H9 (cell line): ENCODE results near the gene USP49. TPM values are rescaled to one million over a fixed set of nuclear protein-coding genes. Genes with fewer than 3 reads are reported as not detected.

Source experiments
- DNase-seq: peaks from one replicate; pipeline ENCODE4 v3.0.0-alpha.2; 2017
- H2AFZ ChIP-seq: one replicate; pipeline ENCODE4 v1.6.1; 2013; ENCODE audit warnings: mild to moderate bottlenecking, low read length, control low read depth, moderate library complexity
- H2AK5ac ChIP-seq: 2 replicates; pipeline ENCODE4 v1.6.1; 2013; ENCODE audit warnings: low read length, control low read depth, mixed read lengths; ENCODE audit not compliant: insufficient read length
- H2BK120ac ChIP-seq: one replicate; pipeline ENCODE4 v1.6.1; 2013; ENCODE audit warnings: low read depth, mild to moderate bottlenecking, low read length, control low read depth, inconsistent platforms; ENCODE audit not compliant: poor library complexity, severe bottlenecking
- H2BK12ac ChIP-seq: 2 replicates; pipeline ENCODE4 v1.6.1; 2013; ENCODE audit warnings: low read length, control low read depth, mixed read lengths, low read depth; ENCODE audit not compliant: insufficient read length
- H2BK15ac ChIP-seq: 2 replicates; pipeline ENCODE4 v1.6.1; 2013; ENCODE audit warnings: low read depth, low read length, control low read depth
- H2BK20ac ChIP-seq: one replicate; pipeline ENCODE4 v1.6.1; 2013; ENCODE audit warnings: low read depth, mild to moderate bottlenecking, low read length, control low read depth, inconsistent platforms; ENCODE audit not compliant: poor library complexity, severe bottlenecking
- H2BK5ac ChIP-seq: 2 replicates; pipeline ENCODE4 v1.6.1; 2013; ENCODE audit warnings: low read length, control low read depth, mixed read lengths; ENCODE audit not compliant: insufficient read length
- H3K14ac ChIP-seq: 2 replicates; pipeline ENCODE4 v1.6.1; 2013; ENCODE audit warnings: low read length, control low read depth; ENCODE audit not compliant: insufficient read depth
- H3K18ac ChIP-seq: 2 replicates; pipeline ENCODE4 v1.6.1; 2013; ENCODE audit warnings: low read depth, mild to moderate bottlenecking, mixed read lengths, low read length, control low read depth; ENCODE audit not compliant: insufficient read length
- H3K23ac ChIP-seq: 2 replicates; pipeline ENCODE4 v1.6.1; 2013; ENCODE audit warnings: low read length, control low read depth, mixed read lengths, low read depth; ENCODE audit not compliant: insufficient read length
- H3K23me2 ChIP-seq: 2 replicates; pipeline ENCODE4 v1.6.1; 2013; ENCODE audit warnings: low read depth, mild to moderate bottlenecking, mixed read lengths, low read length, control low read depth; ENCODE audit not compliant: insufficient read length, poor library complexity, severe bottlenecking
- H3K27ac ChIP-seq: 2 replicates; pipeline ENCODE4 v1.5.1; 2013; ENCODE audit warnings: low read length, control low read depth, mixed read lengths, low read depth; ENCODE audit not compliant: insufficient read length
- H3K27me3 ChIP-seq: 2 replicates; pipeline ENCODE4 v1.6.1; 2013; ENCODE audit warnings: low read length, control low read depth, inconsistent platforms; ENCODE audit not compliant: insufficient read depth
- H3K4ac ChIP-seq: 2 replicates; pipeline ENCODE4 v1.6.1; 2013; ENCODE audit warnings: low read depth, mild to moderate bottlenecking, control low read depth, inconsistent platforms, low read length, moderate library complexity
- H3K4me1 ChIP-seq: 2 replicates; pipeline ENCODE4 v1.6.1; 2013; ENCODE audit warnings: low read length, control low read depth, inconsistent platforms; ENCODE audit not compliant: insufficient read depth
- H3K4me2 ChIP-seq: 2 replicates; pipeline ENCODE4 v1.6.1; 2013; ENCODE audit warnings: low read length, control low read depth, mixed read lengths; ENCODE audit not compliant: insufficient read length, insufficient read depth
- H3K56ac ChIP-seq: 2 replicates; pipeline ENCODE4 v1.6.1; 2013; ENCODE audit warnings: low read depth, mild to moderate bottlenecking, mixed read lengths, low read length, control low read depth; ENCODE audit not compliant: insufficient read length
- H3K79me1 ChIP-seq: 2 replicates; pipeline ENCODE4 v1.6.1; 2013; ENCODE audit warnings: low read depth, mild to moderate bottlenecking, moderate library complexity, low read length, control low read depth, inconsistent platforms; ENCODE audit not compliant: insufficient read depth, poor library complexity, severe bottlenecking
- H3K79me2 ChIP-seq: 2 replicates; pipeline ENCODE4 v1.6.1; 2013; ENCODE audit warnings: low read length, control low read depth, inconsistent platforms; ENCODE audit not compliant: insufficient read depth
- H3K9ac ChIP-seq: 2 replicates; pipeline ENCODE4 v1.6.1; 2013; ENCODE audit warnings: low read length, control low read depth, mixed read lengths; ENCODE audit not compliant: insufficient read length; ENCODE audit errors: extremely low read depth
- H3K9me3 ChIP-seq: one replicate; pipeline ENCODE4 v1.6.1; 2013; ENCODE audit warnings: low read depth, low read length, inconsistent platforms; ENCODE audit not compliant: control insufficient read depth
- H3T11ph ChIP-seq: one replicate; pipeline ENCODE4 v1.6.1; 2013; ENCODE audit warnings: mild to moderate bottlenecking, low read length, control low read depth, inconsistent platforms
- H4K20me1 ChIP-seq: one replicate; pipeline ENCODE4 v1.6.1; 2013; ENCODE audit not compliant: control insufficient read depth, insufficient read length, insufficient read depth
- H4K5ac ChIP-seq: 2 replicates; pipeline ENCODE4 v1.6.1; 2013; ENCODE audit warnings: low read depth, mild to moderate bottlenecking, mixed read lengths, low read length, control low read depth; ENCODE audit not compliant: insufficient read length
- H4K8ac ChIP-seq: replicated peaks from 2 replicates; pipeline ENCODE4 v1.6.1; 2013; ENCODE audit warnings: low read length, control low read depth, mixed read lengths, low read depth; ENCODE audit not compliant: insufficient read length
- H4K91ac ChIP-seq: 2 replicates; pipeline ENCODE4 v1.6.1; 2013; ENCODE audit warnings: low read depth, mild to moderate bottlenecking, moderate library complexity, mixed read lengths, low read length, control low read depth; ENCODE audit not compliant: insufficient read length
- H3K27ac Mint-ChIP-seq, 3 experiments: 2 replicates in 2 of 3; 3 replicates in 1 of 3; pipeline ENCODE4 v1.8.0; 2020 to 2021; ENCODE audit warnings: mixed read lengths in 3 of 3, mild to moderate bottlenecking in 1 of 3, moderate library complexity in 1 of 3
- H3K27me3 Mint-ChIP-seq: 2 replicates; pipeline ENCODE4 v1.8.0; 2021; ENCODE audit warnings: low read depth, mild to moderate bottlenecking, moderate library complexity, mixed read lengths
- H3K36me3 Mint-ChIP-seq, 3 experiments: 2 replicates in 2 of 3; 3 replicates in 1 of 3; pipeline ENCODE4 v1.8.0; 2020 to 2021; ENCODE audit warnings: low read depth in 3 of 3, mixed read lengths in 3 of 3; ENCODE audit not compliant: insufficient read depth in 1 of 3
- H3K4me1 Mint-ChIP-seq, 2 experiments: 2 replicates each; pipeline ENCODE4 v1.8.0; 2020; ENCODE audit warnings: mixed read lengths in 2 of 2
- H3K4me3 Mint-ChIP-seq, 2 experiments: 2 replicates in 1 of 2; 3 replicates in 1 of 2; pipeline ENCODE4 v1.8.0; 2020 to 2021; ENCODE audit warnings: mild to moderate bottlenecking in 2 of 2, mixed read lengths in 2 of 2, moderate library complexity in 1 of 2
- H3K9me3 Mint-ChIP-seq, 2 experiments: 2 replicates in 1 of 2; 3 replicates in 1 of 2; pipeline ENCODE4 v1.8.0; 2020; ENCODE audit warnings: mild to moderate bottlenecking in 2 of 2, mixed read lengths in 2 of 2, moderate library complexity in 1 of 2
- WGBS: extraction: QIAGEN DNeasy Blood & Tissue Kit; methylation state at CpG from one replicate; pipeline ENCODE4 v1.1.7; 2013; ENCODE audit warnings: missing lambda C conversion rate, low lambda C conversion rate, mixed read lengths; ENCODE audit not compliant: insufficient read length; ENCODE audit errors: extremely low coverage; 5-methylcytosine and 5-hydroxymethylcytosine counted together
- total RNA-seq: library from RNA; stranded (reverse); gene quantifications from 2 replicates; pipeline ENCODE4 v1.2.1, GENCODE V29; 2021
- TF ChIP-seq, protein P1 (sequence below): fragments of 200-600 bp; sonication (generic); conservative IDR thresholded peaks from 3 replicates; pipeline ENCODE4 v1.8.0; 2021; ENCODE audit warnings: antibody characterized with exemption, mild to moderate bottlenecking

The USP49 gene
- total RNA-seq, 1 experiment from 2014 or later = 19.0 TPM

- DNase-seq = no peak
- Histone ChIP-seq H4K20me1 (no peaks in the 10 kb centered on the region), H4K91ac (no peak overlapping the region), H4K5ac (no peak overlapping the region), H3T11ph (no peak overlapping the region), H3K4me2 (no peak overlapping the region), H2AFZ (no peak overlapping the region), H2BK120ac (no peak overlapping the region), H3K14ac (no peak overlapping the region), H2BK5ac (no peak overlapping the region), H2AK5ac (no peak overlapping the region), H3K27ac (no peak overlapping the region), H3K79me2 (no peaks in the 10 kb centered on the region), H3K9ac (no peak overlapping the region), H2BK15ac (no peak overlapping the region), H3K23me2 (no peaks in the 10 kb centered on the region), H3K4ac (no peak overlapping the region), H3K4me1 (no peaks in the 10 kb centered on the region), H3K18ac (no peak overlapping the region), H4K8ac (no peak overlapping the region), H2BK20ac (no peak overlapping the region), H3K79me1 (no peaks in the 10 kb centered on the region), H3K27me3 (no peaks in the 10 kb centered on the region), H3K56ac (no peak overlapping the region), H3K23ac (no peak overlapping the region), H3K9me3 (no peaks in the 10 kb centered on the region), H2BK12ac (no peak overlapping the region)
- no peaks in the 10 kb centered on the region for H3K27me3 Mint-ChIP-seq
- no peak overlapping the region; a peak in 1 of 7 replicates for H3K27ac Mint-ChIP-seq
- H3K4me3 Mint-ChIP-seq = no peak overlapping the region
- TF ChIP-seq, protein P1, sequence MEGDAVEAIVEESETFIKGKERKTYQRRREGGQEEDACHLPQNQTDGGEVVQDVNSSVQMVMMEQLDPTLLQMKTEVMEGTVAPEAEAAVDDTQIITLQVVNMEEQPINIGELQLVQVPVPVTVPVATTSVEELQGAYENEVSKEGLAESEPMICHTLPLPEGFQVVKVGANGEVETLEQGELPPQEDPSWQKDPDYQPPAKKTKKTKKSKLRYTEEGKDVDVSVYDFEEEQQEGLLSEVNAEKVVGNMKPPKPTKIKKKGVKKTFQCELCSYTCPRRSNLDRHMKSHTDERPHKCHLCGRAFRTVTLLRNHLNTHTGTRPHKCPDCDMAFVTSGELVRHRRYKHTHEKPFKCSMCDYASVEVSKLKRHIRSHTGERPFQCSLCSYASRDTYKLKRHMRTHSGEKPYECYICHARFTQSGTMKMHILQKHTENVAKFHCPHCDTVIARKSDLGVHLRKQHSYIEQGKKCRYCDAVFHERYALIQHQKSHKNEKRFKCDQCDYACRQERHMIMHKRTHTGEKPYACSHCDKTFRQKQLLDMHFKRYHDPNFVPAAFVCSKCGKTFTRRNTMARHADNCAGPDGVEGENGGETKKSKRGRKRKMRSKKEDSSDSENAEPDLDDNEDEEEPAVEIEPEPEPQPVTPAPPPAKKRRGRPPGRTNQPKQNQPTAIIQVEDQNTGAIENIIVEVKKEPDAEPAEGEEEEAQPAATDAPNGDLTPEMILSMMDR = no peak
- H3K4me1 Mint-ChIP-seq = peaks cover 0 to 2% of the 10 kb centered on the region in 2 experiments; a peak in 1 of 4 replicates
- no CpG with 5 or more reads among the region's 4 CpGs for WGBS
- peaks cover 0 to 2% (median 0%) of the 10 kb centered on the region in 3 experiments; a peak in 2 of 7 replicates for H3K36me3 Mint-ChIP-seq
- H3K9me3 Mint-ChIP-seq = no peaks in the 10 kb centered on the region
These were observed 73.9 kb downstream of the USP49 start for GRCh38 chr6:41821266-41821665.
